Heart left ventricle (tissue), 16 donors: Measurements from ENCODE around the gene SLC16A10. TPM values are rescaled to one million over a fixed set of nuclear protein-coding genes. Genes with fewer than 3 reads are reported as not detected.

Source experiments
- ATAC-seq, 4 donors: fragments of 200-7000 bp; cut with Tn5 transposase; one replicate each; pipeline ENCODE4 v1.9.1; 2020 to 2022; ENCODE audit warnings: moderate library complexity in 4 of 4, mild to moderate bottlenecking in 3 of 4, moderate number of reproducible peaks in 1 of 4
- DNase-seq, 5 donors: peaks; one replicate each; pipeline ENCODE4 v3.0.0-alpha.2; 2020
- H3K27ac ChIP-seq, 12 donors: fragments of 200-600 bp; sonication (generic) in 4 of 12; one replicate each; pipeline versions ENCODE4 v1.5.0 to v1.8.0; 2016 to 2022; ENCODE audit warnings: mild to moderate bottlenecking in 2 of 12
- H3K27me3 ChIP-seq, 9 donors: fragments of 200-600 bp; sonication (generic) in 2 of 9; one replicate each; pipeline versions ENCODE4 v1.5.1 to v1.8.0; 2016 to 2022; ENCODE audit warnings: mild to moderate bottlenecking in 3 of 9
- H3K36me3 ChIP-seq, 9 donors: fragments of 200-600 bp; sonication (generic) in 2 of 9; one replicate each; pipeline versions ENCODE4 v1.5.0 to v1.8.0; 2018 to 2022; ENCODE audit warnings: mild to moderate bottlenecking in 2 of 9
- H3K4me1 ChIP-seq, 12 donors: fragments of 200-600 bp; sonication (generic) in 4 of 12; one replicate each; pipeline versions ENCODE4 v1.5.0 to v1.8.0; 2016 to 2022; ENCODE audit warnings: mild to moderate bottlenecking in 3 of 12
- H3K4me3 ChIP-seq, 12 donors: fragments of 200-600 bp; sonication (generic) in 4 of 12; one replicate each; pipeline versions ENCODE4 v1.5.0 to v1.8.0; 2017 to 2022; ENCODE audit warnings: mild to moderate bottlenecking in 9 of 12, moderate library complexity in 4 of 12
- H3K9me3 ChIP-seq, 12 donors: fragments of 200-600 bp; sonication (generic) in 4 of 12; one replicate each; pipeline versions ENCODE4 v1.5.0 to v1.8.0; 2016 to 2022; ENCODE audit warnings: mild to moderate bottlenecking in 1 of 12
- CTCF ChIP-seq, 12 donors: fragments of 200-600 bp; sonication (generic) in 4 of 12; IDR thresholded peaks; one replicate each; pipeline versions ENCODE4 v1.5.0 to v1.8.0; 2018 to 2022; ENCODE audit warnings: antibody characterized with exemption in 12 of 12, mild to moderate bottlenecking in 5 of 12
- POLR2A ChIP-seq, 2 donors: fragments of 450-650 bp; IDR thresholded peaks; one replicate each; pipeline ENCODE4 v1.6.1; 2017; ENCODE audit warnings: antibody characterized with exemption in 2 of 2, mild to moderate bottlenecking in 2 of 2, moderate library complexity in 2 of 2
- WGBS, 4 donors: extraction: QIAGEN DNeasy Blood & Tissue Kit in 2 of 4; methylation state at CpG; one replicate each; pipeline versions ENCODE4 v1.1.5 to v1.1.7; 2013 to 2018; 5-methylcytosine and 5-hydroxymethylcytosine counted together
- intact Hi-C, 10 donors: fragments of 100-400 bp; cut with DNase I; formaldehyde crosslinking; loops; one replicate each; pipeline versions ENCODE4 v1.11.1 to v1.14.2; 2022
- polyA plus RNA-seq, 2 donors: library from polyadenylated mRNA; stranded (reverse); fragments of 200-250 nt; gene quantifications; one replicate each; pipeline ENCODE4 v1.2.3, GENCODE V29; 2013
- total RNA-seq, 9 donors: library from RNA; depleted of rRNA in 2 of 9; stranded (reverse); fragments of >200 nt in 2 of 9; fragmentation: NEBNext Ultra II Directional in 3 of 9; extraction: Animal tissue kit (Norgen Biotek cat#: 25700) in 3 of 9; gene quantifications; one replicate each; pipeline versions ENCODE4 v1.1.0 to v1.2.4, GENCODE V29; 2016 to 2023
- donor health status: ischemic (EF 13 %, LVEDD 7.1; RV severe dilation, severe dysfunction).
- donor health status: healthy with polysubstance abuse.
- donor health status: DM: no; HTN: yes; CAD: no.
- donor health status: DM: no; HTN: no; CAD: no.
- donor health status: ischemic (EF 25% LVEDD 6.9; RV normal size, moderate dysfunction).
- donor health status: ischemic (EF 25% LVEDD 5.7; RV mildly dilated, moderate dysfunction).
- donor health status: healthy.
- donor health status: DM: yes; HTN: yes; CAD: no.
- donor health status: ischemic (EF 35%, LVEDD 5.7; RV mildly dilated, moderate dysfunction).
- donor health status: nonischemic (EF 11% LVEDD 7.7; RV severe dilation, severe dysfunction).
- donor health status: DM: yes; HTN: yes; CAD: no.
- donor health status: PGD.
- donor health status: ischemic (EF 29% LVEDD 5.4; RV normal size, mild dysfunction).
- donor health status: nonischemic (EF 23%, LVEDD 6.1; RV moderate dilation, normal function).

SLC16A10 gene
- total and polyA plus RNA-seq, 11 donors: 1.9 to 16.7 (median 6.6) TPM

- Histone ChIP-seq H3K36me3 (no peaks in the 10 kb centered on the region), H3K4me1 (no peaks in the 10 kb centered on the region), H3K4me3 (no peak overlapping the region), H3K9me3 (no peaks in the 10 kb centered on the region), H3K27me3 (no peaks in the 10 kb centered on the region), H3K27ac (no peak overlapping the region)
- 55 to 71% (median 57%) methylated on average over 2 of the region's 2 CpGs for WGBS, 4 donors
- intact Hi-C loops: no loop called here
- DNase-seq (no peak), ATAC-seq (no peak)
- no peak for TF ChIP-seq CTCF (IDR thresholded peaks at IDR 0.05)
- no peak for TF ChIP-seq POLR2A (IDR thresholded peaks at IDR 0.05)
Observed at GRCh38 chr6:111098597-111098996, 11.3 kb downstream of the SLC16A10 start.

- Histone ChIP-seq H3K4me1 (peaks cover 0 to 9% (median 0%) of the 10 kb centered on the region in 12 donors), H3K27ac (no peak overlapping the region), H3K27me3 (no peaks in the 10 kb centered on the region), H3K9me3 (peaks cover 0 to 3% (median 0%) of the 10 kb centered on the region in 12 donors), H3K36me3 (no peaks in the 10 kb centered on the region), H3K4me3 (no peak overlapping the region)
- ATAC-seq: no peak
- TF ChIP-seq CTCF (IDR thresholded peaks at IDR 0.05) (no peak), POLR2A (IDR thresholded peaks at IDR 0.05) (no peak)
- DNase-seq: no peak
- intact Hi-C loops: no loop called here
- 75 to 89% (median 78%) methylated on average over 3 of the region's 3 CpGs for WGBS, 4 donors
Observed at GRCh38 chr6:111101987-111102386, 14.7 kb downstream of the SLC16A10 start.

- WGBS, 4 donors: 6 to 23% (median 15%) methylated on average over 5 of the region's 5 CpGs
- no peaks in the 10 kb centered on the region for H3K27me3 ChIP-seq
- H3K4me3 ChIP-seq: no peak overlapping the region
- peaks cover 0 to 9% (median 0%) of the 10 kb centered on the region in 12 donors for H3K4me1 ChIP-seq
- TF ChIP-seq CTCF (IDR thresholded peaks at IDR 0.05) (no peak), POLR2A (IDR thresholded peaks at IDR 0.05) (no peak)
- H3K36me3 ChIP-seq: no peaks in the 10 kb centered on the region
- peak; percentile 57 to 88 (median 80) for DNase-seq
- intact Hi-C loops: no loop called here
- peaks cover 0 to 16% (median 2%) of the 10 kb centered on the region in 12 donors for H3K9me3 ChIP-seq
- ATAC-seq: peak; percentile 90 to 98 (median 96)
- peak overlapping the region in 5 of 12 donors; percentile 11 to 58 (median 15) for H3K27ac ChIP-seq
Observed at GRCh38 chr6:111105578-111105977, 18.3 kb downstream of the SLC16A10 start.

GRCh38 chr6:111107589-111107988, 20.3 kb downstream of the SLC16A10 start:
- DNase-seq (no peak), ATAC-seq (no peak)
- 86 to 98% (median 95%) methylated on average over 1 of the region's 1 CpG for WGBS, 4 donors
- H3K4me3 ChIP-seq: no peak overlapping the region
- H3K36me3 ChIP-seq: no peaks in the 10 kb centered on the region
- peaks cover 0 to 16% (median 2%) of the 10 kb centered on the region in 12 donors for H3K9me3 ChIP-seq
- H3K4me1 ChIP-seq: peaks cover 0 to 9% (median 0%) of the 10 kb centered on the region in 12 donors
- TF ChIP-seq CTCF (IDR thresholded peaks at IDR 0.05) (no peak), POLR2A (IDR thresholded peaks at IDR 0.05) (no peak)
- no peaks in the 10 kb centered on the region for H3K27me3 ChIP-seq
- no peak overlapping the region for H3K27ac ChIP-seq
- intact Hi-C loops: no loop called here
